ENCODE measurements around the gene KRTAP25-1. TPM values are rescaled to one million over a fixed set of nuclear protein-coding genes. Genes with fewer than 3 reads are reported as not detected.

Gene KRTAP25-1, protein sequence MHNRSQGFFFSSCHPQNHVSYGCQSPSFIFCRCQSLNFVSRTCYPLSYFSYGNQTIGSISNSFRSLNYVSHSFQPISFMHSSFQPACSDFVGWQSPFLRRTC
- total RNA-seq: not detected in 2 replicates

DNA sequence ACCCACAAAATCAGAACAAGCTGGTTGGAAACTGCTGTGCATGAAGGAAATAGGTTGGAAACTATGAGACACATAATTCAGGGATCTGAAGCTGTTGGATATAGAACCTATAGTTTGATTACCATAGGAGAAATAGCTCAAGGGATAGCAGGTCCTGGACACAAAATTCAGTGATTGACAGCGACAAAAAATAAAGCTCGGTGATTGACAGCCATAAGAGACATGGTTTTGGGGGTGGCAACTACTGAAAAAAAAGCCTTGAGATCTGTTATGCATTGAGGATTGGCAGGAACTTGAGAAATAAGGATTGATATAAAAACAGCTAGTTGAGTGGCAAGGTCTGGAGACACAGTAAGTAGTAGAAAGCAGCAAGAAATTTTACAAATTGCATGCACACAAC, at the start of gene KRTAP25-1:
Gene KRTAP25-1 (minus strand): TSS at position 300 of the 400 bp plus-strand sequence. CDS start 24 bp downstream, at position 276.

DNA sequence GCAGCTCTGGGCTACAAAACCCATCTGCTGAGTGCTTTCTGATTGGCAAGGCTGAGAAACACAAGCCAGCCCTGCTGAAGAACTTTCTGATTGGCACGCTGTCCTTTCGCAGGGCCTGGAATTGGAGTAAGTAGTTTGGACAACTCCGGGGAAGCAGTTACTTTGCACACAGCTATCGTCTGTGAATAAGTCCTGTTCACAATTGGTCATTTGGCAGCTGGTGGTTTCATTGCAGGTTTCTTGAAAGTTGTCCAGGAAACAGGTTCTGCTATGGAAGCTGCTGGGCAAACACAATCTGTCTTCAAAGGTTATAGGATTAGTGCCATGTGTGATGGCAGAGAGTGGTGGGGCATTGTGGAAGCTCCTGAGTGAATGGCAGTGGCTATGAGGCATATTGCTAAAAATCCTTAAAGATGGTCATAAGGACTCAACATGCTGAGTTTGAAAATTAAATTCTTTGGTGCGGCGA, 48.0 kb upstream of the KRTAP25-1 start, which contains the start of gene KRTAP27-1:
Gene KRTAP27-1 (minus strand): TSS at position 419 of the 469 bp plus-strand sequence. CDS start 26 bp downstream, at position 393.

DNA sequence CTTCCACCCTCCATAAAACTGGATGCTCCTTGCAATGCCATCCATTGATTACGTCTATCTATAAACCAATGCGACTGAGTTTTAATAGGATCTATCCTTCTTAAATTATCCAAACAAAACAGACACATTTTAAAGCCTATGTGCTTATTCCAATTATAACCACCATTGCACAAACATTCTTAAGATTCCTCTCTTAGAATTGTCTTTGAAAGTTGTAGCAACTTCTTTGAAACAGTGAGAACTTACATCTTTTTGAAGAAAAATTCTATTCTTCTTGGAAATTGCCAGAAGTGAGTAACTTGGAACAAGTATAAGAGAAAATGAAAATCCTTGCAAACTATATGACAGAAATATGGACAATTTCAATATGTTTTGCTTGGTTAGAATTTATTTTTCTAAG, 30.9 kb upstream of the KRTAP25-1 start, which contains the start of gene KRTAP26-1:
Gene KRTAP26-1 (minus strand): TSS at position 101 of the 400 bp plus-strand sequence. CDS start 280 bp downstream, outside the sequence.

DNA sequence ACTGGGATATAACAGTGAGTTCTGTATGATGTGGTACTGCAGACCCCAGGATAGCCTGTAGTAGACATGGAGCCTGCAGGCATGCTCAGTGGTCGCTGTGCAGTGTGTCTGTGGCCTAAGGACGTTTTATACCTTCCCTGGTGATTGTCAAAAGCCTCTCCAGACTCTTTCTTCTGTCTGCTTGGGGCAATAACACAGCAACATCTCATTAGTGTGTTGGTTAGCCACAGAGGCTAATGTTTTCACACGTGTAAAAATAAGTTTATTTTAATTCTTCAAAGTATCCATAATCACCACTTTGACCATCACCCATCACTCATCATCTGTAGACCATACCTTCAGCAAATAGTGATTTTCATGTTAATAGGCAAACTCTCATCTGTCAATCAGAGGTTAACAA, 6.5 kb downstream of the KRTAP25-1 start, which contains the start of gene KRTAP24-1:
Gene KRTAP24-1 (minus strand): TSS at position 101 of the 400 bp plus-strand sequence. CDS start 18 bp downstream, at position 83.

Other genes with a start within 250 kb of the KRTAP25-1 start
- not detected in 2 replicates for gene CLDN17, start 122.7 kb downstream of the KRTAP25-1 start, total RNA-seq
- gene CLDN8, start 73.4 kb downstream of the KRTAP25-1 start, total RNA-seq: not detected in 2 replicates
- gene KRTAP24-1, start 6.6 kb downstream of the KRTAP25-1 start, total RNA-seq: not detected in 2 replicates
- gene KRTAP26-1, start 30.8 kb upstream of the KRTAP25-1 start, total RNA-seq: not detected in 2 replicates
- not detected in 2 replicates for gene KRTAP27-1, start 48.2 kb upstream of the KRTAP25-1 start, total RNA-seq
- not detected in 2 replicates for gene KRTAP23-1, start 59.1 kb upstream of the KRTAP25-1 start, total RNA-seq
- gene KRTAP13-2, start 82.8 kb upstream of the KRTAP25-1 start, total RNA-seq: not detected in 2 replicates
- not detected in 2 replicates for gene KRTAP13-1, start 106.5 kb upstream of the KRTAP25-1 start, total RNA-seq
- not detected in 2 replicates for gene KRTAP13-3, start 136.4 kb upstream of the KRTAP25-1 start, total RNA-seq
- gene KRTAP13-4, start 140.7 kb upstream of the KRTAP25-1 start, total RNA-seq: not detected in 2 replicates
- gene KRTAP15-1, start 150.8 kb upstream of the KRTAP25-1 start, total RNA-seq: not detected in 2 replicates
- gene KRTAP19-1, start 190.9 kb upstream of the KRTAP25-1 start, total RNA-seq: not detected in 2 replicates
- not detected in 2 replicates for gene KRTAP19-2, start 197.9 kb upstream of the KRTAP25-1 start, total RNA-seq
- not detected in 2 replicates for gene KRTAP19-3, start 202.5 kb upstream of the KRTAP25-1 start, total RNA-seq
- gene KRTAP19-4, start 207.7 kb upstream of the KRTAP25-1 start, total RNA-seq: not detected in 2 replicates
- not detected in 2 replicates for gene KRTAP19-5, start 212.6 kb upstream of the KRTAP25-1 start, total RNA-seq

Measured in epithelial cell of alveolus of lung (primary cell).